ENCODE data around the gene SSTR4.

Gene SSTR4

GRCh38 chr20:23046431-23046830 lies 11.3 kb downstream of the SSTR4 start:
- TF ChIP-seq CTCF (IDR thresholded peaks at IDR 0.05; ENCODE audit: borderline replicate concordance, control extremely low read depth, extremely low read depth, insufficient read depth, missing control alignments), result no peak
- DNase-seq (ENCODE audit: low spot score), result no peak
- in situ Hi-C loops (cut with MboI; ENCODE audit: low sequenced_read_pairs, unreplicated experiment), result no loop called here

- TF ChIP-seq CTCF (IDR thresholded peaks at IDR 0.05; ENCODE audit: borderline replicate concordance, control extremely low read depth, extremely low read depth, insufficient read depth, missing control alignments), result no peak
- no peak for DNase-seq (ENCODE audit: low spot score)
- in situ Hi-C loops (cut with MboI; ENCODE audit: low sequenced_read_pairs, unreplicated experiment), result no loop called here
Measured at GRCh38 chr20:23047001-23047737, 12.1 kb downstream of the SSTR4 start.

GRCh38 chr20:23047738-23048214 lies 12.7 kb downstream of the SSTR4 start:
- in situ Hi-C loops (cut with MboI; ENCODE audit: low sequenced_read_pairs, unreplicated experiment), result no loop called here
- no peak for DNase-seq (ENCODE audit: low spot score)
- no peak for TF ChIP-seq CTCF (IDR thresholded peaks at IDR 0.05; ENCODE audit: borderline replicate concordance, control extremely low read depth, extremely low read depth, insufficient read depth, missing control alignments)

GRCh38 chr20:23048283-23049200 lies 13.4 kb downstream of the SSTR4 start:
- no peak for TF ChIP-seq CTCF (IDR thresholded peaks at IDR 0.05; ENCODE audit: borderline replicate concordance, control extremely low read depth, extremely low read depth, insufficient read depth, missing control alignments)
- DNase-seq (ENCODE audit: low spot score), result peak; percentile 56
- in situ Hi-C loops (cut with MboI; ENCODE audit: low sequenced_read_pairs, unreplicated experiment), result no loop called here

GRCh38 chr20:23049201-23050075 lies 14.3 kb downstream of the SSTR4 start, which contains the start of gene THBD:
Gene THBD (minus strand): TSS chr20:23049672. CDS start chr20:23049504, 168 bp downstream.
- no peak for TF ChIP-seq CTCF (IDR thresholded peaks at IDR 0.05; ENCODE audit: borderline replicate concordance, control extremely low read depth, extremely low read depth, insufficient read depth, missing control alignments)
- DNase-seq (ENCODE audit: low spot score), result peak; percentile 37
- in situ Hi-C loops (cut with MboI; ENCODE audit: low sequenced_read_pairs, unreplicated experiment), result no loop called here
